NOMO-1 (cell line): Measurements from ENCODE around the gene LRP10.
"Not testable (repeated sequence)": the region's sequence is repeated elsewhere in the genome, so short reads cannot be mapped to it uniquely, and the experiment has no call there.

ENCODE experiments used
- DNase-seq, 2 experiments: peaks; one replicate each; lab custom pipeline; 2025; ENCODE audit not compliant: unreplicated experiment in 2 of 2; lab: John Stamatoyannopoulos, UW

LRP10 gene, protein sequence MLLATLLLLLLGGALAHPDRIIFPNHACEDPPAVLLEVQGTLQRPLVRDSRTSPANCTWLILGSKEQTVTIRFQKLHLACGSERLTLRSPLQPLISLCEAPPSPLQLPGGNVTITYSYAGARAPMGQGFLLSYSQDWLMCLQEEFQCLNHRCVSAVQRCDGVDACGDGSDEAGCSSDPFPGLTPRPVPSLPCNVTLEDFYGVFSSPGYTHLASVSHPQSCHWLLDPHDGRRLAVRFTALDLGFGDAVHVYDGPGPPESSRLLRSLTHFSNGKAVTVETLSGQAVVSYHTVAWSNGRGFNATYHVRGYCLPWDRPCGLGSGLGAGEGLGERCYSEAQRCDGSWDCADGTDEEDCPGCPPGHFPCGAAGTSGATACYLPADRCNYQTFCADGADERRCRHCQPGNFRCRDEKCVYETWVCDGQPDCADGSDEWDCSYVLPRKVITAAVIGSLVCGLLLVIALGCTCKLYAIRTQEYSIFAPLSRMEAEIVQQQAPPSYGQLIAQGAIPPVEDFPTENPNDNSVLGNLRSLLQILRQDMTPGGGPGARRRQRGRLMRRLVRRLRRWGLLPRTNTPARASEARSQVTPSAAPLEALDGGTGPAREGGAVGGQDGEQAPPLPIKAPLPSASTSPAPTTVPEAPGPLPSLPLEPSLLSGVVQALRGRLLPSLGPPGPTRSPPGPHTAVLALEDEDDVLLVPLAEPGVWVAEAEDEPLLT

DNA sequence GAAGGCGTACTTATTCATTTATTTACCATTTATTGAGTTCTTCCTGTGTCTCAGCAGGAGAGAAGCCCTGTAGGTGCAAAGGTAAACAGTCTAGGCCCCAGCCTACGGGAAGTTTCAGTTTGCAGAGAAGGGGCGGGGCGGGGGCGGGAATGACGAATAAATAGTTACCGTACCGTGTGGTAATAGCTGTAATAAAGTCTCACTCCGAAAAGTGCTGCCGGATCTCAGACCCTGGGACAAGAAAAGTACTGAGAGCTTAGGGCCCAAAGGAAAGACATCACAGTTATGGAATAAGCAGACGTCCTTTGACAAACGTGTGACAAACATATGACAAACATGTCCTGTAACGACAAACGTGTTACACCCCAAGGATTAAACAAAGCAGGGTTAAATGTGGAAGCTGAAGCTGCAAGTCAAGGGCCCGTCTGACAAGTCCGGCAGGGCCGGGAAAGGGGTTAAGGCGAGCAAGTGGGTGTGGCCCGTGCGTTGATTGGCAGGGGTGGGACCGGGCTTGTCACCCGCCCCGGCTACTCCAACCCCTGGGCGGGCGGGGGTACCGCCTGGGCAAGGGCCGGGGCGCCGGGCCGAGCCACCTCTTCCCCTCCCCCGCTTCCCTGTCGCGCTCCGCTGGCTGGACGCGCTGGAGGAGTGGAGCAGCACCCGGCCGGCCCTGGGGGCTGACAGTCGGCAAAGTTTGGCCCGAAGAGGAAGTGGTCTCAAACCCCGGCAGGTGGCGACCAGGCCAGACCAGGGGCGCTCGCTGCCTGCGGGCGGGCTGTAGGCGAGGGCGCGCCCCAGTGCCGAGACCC lies at the start of gene LRP10:
Gene LRP10 (plus strand): TSS at position 517 of the 809 bp plus-strand sequence. CDS start 564 bp downstream, outside the sequence.
- DNase-seq, result peak; percentile 81 to 87

DNA sequence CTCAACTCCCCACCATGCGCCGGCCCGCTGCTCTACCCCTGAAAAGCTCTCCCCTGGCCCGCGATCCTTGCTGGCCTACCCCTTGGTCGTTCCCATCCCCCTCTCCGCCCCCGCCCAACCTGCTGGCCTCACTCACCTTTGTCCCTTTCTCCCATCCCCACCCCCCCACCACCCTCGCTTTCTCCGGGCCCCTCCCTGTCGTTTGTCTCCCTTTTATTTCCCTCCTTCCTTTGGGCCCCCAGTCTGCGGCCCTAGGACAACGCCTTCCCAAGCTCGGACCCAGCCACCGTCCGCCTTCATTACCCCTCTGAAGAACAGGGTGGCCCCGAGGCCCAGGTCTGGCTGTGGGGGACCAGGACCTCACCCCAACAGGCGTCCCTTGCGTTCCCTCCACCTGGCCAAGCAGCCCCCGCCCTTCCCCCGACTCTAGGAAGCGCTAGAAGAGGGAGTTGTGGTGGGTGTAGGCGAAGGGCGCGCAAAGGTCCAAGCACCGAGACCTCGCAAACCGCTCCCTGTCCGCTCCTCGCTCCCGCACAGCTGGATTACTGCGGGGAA lies 49.4 kb upstream of the LRP10 start:
- no peak for DNase-seq

DNA sequence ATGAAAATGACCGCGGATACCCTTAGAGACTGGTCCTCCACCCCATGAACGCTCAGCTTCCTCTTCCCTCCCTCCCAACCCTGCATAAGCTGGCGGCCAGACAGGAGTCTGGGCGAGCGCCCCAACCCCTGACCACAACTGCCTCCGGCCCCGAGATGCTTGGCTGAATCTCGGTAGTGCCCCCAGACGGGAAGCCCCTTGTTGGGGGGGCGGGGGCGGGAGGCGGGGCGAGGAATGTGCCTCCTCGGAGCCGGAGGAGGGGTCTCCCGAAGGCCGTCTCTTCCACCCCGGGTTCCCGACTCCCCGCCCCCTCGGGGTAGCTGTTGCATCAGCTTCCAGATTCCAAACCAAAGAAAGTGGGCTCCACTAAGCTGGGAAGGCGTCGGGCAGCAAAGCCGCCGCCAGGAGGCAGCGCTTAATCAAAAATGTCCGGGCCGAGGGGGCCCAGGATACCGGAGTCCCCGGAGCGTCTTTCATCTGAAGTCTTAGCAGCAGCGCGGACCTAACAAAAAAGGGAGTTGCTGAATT lies 48.9 kb upstream of the LRP10 start:
- DNase-seq, result peak; percentile 42 to 45

DNA sequence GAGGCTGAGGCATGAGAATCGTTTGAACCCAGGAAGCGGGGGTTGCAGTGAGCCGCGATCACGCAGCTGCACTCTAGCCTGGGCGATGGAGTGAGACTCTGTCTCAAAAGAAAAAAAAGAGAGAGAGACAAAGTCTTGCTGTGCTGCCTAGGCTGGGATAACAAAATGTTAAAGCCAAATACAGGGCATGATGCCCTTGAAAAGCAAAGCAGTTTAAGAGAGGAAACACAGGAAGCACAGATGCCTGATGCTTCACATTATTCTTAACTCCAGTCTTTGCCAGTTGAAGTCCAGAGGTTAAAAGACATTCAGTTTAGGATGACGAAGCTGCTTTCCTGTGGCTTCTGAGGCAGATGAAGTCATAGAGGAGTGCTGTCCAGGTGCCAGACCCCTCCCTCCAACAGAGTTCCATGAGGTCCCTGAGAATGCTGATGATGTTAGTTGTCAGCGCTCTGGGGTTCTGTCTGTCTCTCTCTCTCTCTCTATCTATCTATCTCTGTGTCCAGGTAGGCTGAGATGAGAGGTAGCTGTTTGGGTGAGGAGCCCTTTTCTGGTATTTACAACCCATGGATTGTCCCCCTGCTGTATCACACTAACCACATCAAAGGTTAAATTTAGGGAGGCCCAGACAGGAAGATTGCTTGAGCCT lies 46.7 kb upstream of the LRP10 start:
- no peak for DNase-seq

DNA sequence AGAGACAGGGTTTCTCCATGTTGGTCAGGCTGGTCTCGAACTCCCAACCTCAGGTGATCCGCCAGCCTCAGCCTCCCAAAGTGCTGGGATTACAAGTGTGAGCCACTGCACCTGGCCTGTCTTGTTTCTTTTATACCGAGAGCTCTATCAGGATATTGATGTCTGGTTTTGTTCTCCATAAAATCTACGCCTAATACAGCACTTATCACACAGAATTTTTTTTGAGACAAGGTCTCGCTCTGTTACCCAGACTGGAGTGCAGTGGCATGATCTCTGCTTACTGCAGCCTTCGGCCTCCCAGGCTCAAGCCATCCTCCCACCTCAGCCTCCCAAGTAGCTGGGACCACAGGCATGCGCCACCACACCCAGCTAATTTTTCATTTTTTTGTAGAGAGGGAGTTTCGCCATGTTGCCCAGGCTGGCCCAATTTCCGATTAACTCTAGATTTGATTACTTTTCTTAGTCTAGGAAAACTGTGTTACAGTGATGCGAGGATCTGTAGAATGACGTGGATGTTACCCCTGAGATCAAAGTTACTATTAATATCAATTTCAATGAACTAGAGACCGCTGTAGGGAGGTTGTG lies 42.4 kb upstream of the LRP10 start:
- not testable (repeated sequence) for DNase-seq

DNA sequence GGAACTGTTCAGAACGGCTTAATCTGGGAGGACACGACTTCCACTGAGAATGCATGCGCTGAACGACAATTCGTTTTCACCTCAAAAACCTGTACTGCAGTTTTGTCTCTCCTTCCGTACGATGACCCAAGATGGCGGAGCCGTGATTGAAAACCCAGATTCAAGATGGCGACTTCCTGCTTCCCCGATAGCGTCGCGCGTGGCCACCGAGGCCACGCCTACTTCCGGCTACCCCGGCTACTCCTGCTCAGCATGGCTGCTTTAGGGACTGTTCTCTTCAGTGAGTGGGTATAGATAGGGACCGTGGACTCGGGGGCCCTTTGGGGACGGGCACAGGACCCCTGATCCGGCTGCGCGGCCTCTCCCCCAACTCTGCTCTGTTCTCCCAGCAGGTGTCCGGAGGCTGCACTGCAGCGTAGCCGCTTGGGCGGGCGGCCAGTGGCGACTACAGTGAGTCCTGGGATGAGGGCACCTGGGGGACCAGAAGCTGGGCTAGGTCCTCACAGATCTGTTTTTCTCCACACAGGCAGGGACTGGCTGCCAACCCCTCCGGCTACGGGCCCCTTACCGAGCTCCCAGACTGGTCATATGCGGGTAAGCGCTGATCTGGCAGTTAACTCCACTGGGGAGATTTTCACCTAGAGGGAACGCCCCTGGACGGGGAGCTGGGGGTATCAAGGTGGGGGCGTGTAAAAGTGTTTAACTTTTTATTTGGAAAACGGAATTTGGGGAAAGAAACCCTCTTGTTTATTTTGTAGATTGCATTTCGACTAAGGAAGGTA lies 41.7 kb upstream of the LRP10 start, which contains the start of gene MRPL52:
Gene MRPL52 (plus strand): TSS at position 227 of the 782 bp plus-strand sequence. CDS start 26 bp downstream, at position 253.
- DNase-seq, result peak; percentile 67 to 90

DNA sequence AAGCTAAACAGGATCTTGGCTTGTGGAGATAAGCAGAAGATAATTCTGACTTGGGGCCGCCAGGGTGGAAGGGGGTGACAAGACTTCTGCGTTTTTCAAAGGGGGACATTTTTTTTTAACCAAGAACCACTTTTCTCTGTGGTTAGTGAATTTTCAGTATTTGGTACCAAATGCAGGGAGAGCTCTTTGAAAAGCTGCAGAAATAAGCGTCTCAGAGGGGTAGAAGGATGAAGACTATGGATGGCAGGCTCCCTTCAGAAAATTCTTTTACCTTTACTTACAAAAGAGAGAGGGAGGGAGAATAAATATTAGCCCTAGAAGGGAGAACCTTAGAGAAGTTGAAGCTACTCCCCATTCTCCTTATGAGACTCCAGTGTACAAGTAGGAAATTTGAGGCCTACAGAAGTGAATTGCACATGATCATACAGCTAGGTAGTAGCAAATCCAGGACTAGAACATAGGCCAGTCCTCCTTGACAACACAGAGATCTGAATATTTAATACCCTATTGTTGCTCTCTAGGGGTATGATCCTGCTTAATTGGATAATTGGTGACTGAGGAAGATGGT lies 41.0 kb upstream of the LRP10 start:
- no peak for DNase-seq

DNA sequence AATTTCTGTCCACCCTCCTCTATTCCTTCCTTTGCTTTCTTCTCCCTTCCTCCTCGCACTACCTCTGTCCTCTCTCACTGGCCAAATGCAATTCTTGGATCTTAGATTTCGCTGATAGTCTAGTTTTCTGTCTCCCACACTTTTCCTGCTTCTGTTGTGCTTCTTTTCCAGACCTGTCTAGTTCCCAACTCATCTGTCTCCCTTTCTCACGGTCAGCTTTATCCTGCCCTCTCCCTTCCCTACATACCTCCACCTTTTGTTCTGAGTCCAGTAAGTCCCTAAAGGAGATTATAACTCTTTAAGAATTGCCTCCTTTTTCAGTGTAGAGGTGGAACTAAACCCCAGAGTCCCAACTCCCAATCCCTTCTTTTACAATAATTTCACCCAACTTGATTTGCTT lies 36.0 kb upstream of the LRP10 start:
- no peak for DNase-seq

DNA sequence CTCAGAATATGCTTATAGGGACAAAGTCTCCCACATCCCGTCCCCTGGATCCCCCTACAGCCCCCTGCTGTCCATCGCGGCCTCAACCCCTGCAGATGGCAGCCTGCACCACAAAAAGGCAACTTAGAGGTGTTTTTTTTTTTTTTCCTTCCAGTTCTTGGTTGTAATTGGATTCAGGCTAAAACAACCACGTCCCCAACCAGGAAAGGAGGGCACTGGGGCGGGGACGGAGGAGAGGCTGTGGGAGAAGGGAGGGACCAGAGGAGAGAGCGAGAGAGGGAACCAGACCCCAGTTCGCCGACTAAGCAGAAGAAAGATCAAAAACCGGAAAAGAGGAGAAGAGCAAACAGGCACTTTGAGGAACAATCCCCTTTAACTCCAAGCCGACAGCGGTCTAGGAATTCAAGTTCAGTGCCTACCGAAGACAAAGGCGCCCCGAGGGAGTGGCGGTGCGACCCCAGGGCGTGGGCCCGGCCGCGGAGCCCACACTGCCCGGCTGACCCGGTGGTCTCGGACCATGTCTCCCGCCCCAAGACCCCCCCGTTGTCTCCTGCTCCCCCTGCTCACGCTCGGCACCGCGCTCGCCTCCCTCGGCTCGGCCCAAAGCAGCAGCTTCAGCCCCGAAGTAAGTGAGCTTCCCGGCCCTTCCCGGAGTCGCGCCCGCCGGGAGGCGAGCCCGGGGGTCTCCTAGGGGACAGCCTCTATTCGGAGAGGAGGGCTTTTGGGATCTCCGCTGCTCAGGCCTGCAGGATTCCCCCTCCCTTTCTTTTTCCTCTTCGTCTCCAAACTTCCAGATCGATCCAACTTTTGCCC lies 35.0 kb upstream of the LRP10 start, which contains the start of gene MMP14:
Gene MMP14 (plus strand): TSS at position 285 of the 813 bp plus-strand sequence. CDS start 233 bp downstream, at position 518.
- DNase-seq, result peak in 1 of 2 experiments; percentile 24

DNA sequence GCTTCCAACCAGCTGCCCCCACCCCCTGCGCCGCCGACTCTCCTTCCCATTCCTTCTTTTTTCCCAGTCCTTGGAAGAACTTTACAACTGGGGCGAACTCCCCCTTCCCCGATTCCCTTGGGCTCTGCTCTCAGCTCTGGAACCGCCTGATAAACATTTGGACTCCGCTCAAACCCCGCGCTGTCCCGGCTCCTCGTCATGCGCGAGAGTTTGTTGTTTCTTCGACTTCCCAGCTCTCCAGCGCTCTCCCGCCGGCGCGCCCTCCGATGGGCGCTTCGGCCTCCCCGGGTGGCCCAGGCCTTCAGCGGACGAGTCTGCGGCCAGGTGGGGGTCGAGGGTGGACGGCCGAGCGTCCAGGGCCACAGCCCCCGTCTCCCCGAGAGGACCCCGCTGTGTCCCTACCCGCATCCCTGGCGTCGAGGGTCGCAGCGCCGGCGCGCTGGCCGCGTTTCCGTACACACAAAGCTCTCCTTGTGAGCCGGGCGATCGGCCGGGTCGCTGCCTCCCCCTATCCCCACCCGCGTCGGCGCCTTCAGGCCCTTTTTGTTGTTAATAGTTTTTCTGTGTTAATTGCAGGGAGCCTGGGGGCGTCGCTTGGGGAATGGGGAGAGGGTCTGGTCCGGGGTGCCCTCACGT lies 34.3 kb upstream of the LRP10 start:
- peak in 1 of 2 experiments; percentile 15 for DNase-seq

DNA sequence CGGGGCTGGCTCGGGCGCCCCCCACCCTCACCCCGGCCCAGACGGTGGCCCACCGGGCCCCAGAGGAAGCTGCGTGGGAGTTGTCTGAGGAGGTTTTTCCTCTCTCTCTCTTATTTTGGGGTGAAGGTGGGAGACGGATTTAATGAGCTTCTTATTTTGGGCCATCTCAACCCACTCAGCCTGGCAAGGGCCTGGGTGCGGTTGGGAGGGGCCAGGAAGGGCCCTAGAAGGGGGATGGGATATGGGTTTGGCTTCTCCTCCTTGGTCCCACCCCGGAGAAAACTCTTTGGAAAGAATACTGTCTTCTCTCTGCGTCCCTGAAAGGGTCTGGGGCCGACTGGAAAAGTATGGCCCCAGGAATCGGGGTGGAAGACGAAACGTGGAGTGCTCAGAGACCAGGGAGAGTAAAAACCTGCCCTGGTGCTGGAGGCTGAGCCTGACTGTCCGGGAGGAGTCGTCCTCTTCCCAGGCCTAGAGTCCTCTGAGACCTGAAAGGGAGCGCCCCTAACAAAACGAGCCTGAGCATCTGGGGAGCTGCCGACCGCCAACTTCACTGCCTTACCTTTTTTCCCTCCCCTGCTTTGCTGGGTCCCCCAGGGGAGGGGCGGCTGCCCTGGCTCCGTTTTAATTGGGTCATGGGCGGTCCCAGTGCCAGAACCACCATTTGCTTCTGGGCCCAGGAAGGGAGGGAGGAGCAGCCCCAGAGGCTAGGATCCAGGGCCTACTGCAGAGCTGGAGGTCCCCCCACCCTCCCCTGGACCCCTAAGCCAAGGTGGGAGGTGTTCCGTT lies 33.6 kb upstream of the LRP10 start:
- DNase-seq, result no peak

DNA sequence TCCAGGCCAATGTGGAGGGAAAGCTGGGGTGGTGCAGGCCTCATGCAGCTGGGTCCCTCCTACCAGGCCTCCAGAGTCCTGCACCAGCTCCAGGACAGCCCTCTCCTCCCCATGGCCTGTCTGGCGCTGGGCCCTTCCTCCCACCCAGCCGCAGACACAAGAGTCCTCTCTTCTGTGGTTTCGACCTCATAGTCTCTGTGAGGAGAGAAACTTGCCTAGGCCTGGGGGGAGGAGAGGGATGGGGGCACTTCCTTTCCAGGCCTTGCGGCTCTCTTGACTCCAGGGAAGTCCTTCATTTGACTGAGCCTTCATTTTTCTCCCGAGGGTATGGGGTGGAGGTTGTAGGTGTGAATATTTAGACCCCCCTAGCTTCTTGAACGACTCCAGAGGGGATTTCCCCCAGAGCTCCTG lies 32.9 kb upstream of the LRP10 start:
- no peak for DNase-seq

DNA sequence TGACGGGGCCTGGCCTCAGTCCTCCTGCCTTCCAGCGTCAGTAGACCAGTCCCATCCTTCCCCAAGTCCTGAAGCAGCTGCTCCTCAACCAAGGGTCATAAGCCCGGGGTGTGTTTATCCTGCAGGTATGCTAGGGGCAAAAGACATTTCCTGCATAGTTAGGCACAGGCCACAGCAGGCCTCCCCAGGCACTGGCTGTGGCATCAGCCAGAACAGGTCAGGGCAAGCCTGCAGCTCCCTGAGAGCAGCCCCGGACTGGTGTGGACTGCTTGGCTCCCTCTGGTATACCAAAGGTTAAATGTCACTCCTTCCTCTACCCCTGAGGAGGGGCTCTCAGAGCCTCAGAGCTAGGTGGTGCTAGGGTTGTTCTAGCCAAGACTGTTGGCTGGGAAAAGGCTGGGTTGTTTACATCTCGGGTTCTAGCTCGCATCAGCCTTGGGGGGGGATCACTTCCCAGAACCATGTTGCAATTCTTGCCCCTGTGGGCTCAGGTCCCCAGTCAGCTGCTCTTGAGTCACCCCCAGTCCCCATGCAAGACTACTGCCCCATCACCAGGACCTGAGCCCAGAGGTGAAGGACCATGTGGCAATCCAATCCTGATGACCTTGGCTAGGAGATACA lies 32.3 kb upstream of the LRP10 start:
- no peak for DNase-seq

DNA sequence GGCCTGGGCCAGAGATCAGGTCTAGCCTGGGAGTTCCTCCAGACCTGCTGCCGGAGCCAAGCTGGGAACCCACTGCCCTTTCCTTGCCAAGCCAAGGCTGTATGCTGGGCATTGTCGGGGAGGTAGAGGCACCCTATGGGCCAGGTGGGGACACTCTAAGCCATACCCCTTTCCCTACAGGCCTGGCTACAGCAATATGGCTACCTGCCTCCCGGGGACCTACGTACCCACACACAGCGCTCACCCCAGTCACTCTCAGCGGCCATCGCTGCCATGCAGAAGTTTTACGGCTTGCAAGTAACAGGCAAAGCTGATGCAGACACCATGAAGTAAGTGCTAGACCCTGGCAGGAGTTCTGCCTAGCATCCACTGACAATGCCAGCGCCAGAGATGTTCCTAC lies 30.2 kb upstream of the LRP10 start:
- DNase-seq, result no peak

DNA sequence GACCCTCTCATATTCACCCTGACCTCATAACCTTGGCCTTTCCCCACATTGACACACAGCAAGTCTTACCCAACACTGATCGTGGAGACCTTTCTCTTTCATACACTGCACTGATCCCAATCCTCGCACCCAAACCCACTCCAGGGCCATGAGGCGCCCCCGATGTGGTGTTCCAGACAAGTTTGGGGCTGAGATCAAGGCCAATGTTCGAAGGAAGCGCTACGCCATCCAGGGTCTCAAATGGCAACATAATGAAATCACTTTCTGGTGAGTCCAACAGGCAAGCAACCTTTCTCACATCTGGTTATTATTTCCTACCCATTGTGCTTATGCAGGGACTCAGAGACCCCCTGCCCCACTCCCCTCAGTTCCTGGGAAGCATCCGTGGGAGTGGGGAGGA lies 29.8 kb upstream of the LRP10 start:
- no peak for DNase-seq
